Stimulated activated naive B cell treated with anti-CD40 and anti-IgM and Interleukin-4, amounts not matched to agents 10 μg/mL and 1 μg/mL and 100 μg/mL, for 72 hours (primary cell): ENCODE data around the gene ADM.
"Not testable (repeated sequence)": the region's sequence is repeated elsewhere in the genome, so short reads cannot be mapped to it uniquely, and the experiment has no call there.

Source experiments
- ATAC-seq, 2 donors: fragments of 150-1000 bp; cut with Tn5 transposase; replicated peaks; 2 replicates each; pipeline ENCODE4 v1.10.0; 2021; ENCODE audit warnings: moderate library complexity in 1 of 2
- DNase-seq: peaks from one replicate; pipeline ENCODE4 v3.0.0; 2021
- H3K27ac Mint-ChIP-seq: one replicate; pipeline ENCODE4 v1.8.0; 2022; ENCODE audit warnings: mild to moderate bottlenecking, mixed read lengths
- H3K27me3 Mint-ChIP-seq, 2 donors: one replicate each; pipeline ENCODE4 v1.8.0; 2022; ENCODE audit warnings: mixed read lengths in 2 of 2
- H3K36me3 Mint-ChIP-seq, 2 donors: one replicate each; pipeline ENCODE4 v1.8.0; 2022; ENCODE audit warnings: mixed read lengths in 2 of 2, mild to moderate bottlenecking in 1 of 2
- H3K4me1 Mint-ChIP-seq, 2 donors: one replicate each; pipeline ENCODE4 v1.8.0; 2022; ENCODE audit warnings: mixed read lengths in 2 of 2, mild to moderate bottlenecking in 1 of 2
- H3K4me3 Mint-ChIP-seq, 2 donors: one replicate each; pipeline ENCODE4 v1.8.0; 2022; ENCODE audit warnings: mild to moderate bottlenecking in 2 of 2, mixed read lengths in 2 of 2, moderate library complexity in 1 of 2
- H3K9me3 Mint-ChIP-seq, 2 donors: one replicate each; pipeline ENCODE4 v1.8.0; 2022; ENCODE audit warnings: mixed read lengths in 2 of 2, mild to moderate bottlenecking in 1 of 2

ADM gene

GRCh38 chr11:10304495-10305261 is at the start of gene ADM:
TSS of gene ADM (plus strand) at chr11:10305073. CDS start at chr11:10305701, 628 bp downstream.
- H3K27me3 Mint-ChIP-seq, result peaks cover 17 to 20% of the 10 kb centered on the region in 2 donors
- H3K9me3 Mint-ChIP-seq, result no peaks in the 10 kb centered on the region
- H3K27ac Mint-ChIP-seq, result peak within 1 kb of the TSS; percentile 94
- peak; percentile 47 to 48 for ATAC-seq
- no peak for DNase-seq
- peaks cover 0 to 6% of the 10 kb centered on the region in 2 donors for H3K36me3 Mint-ChIP-seq
- peaks cover 53 to 75% of the 10 kb centered on the region in 2 donors for H3K4me1 Mint-ChIP-seq
- peak within 1 kb of the TSS; percentile 94 to 96 for H3K4me3 Mint-ChIP-seq

GRCh38 chr11:10255388-10256125 is 49.3 kb upstream of the ADM start:
- Mint-ChIP-seq H3K36me3 (peaks cover 0 to 2% of the 10 kb centered on the region in 2 donors), H3K9me3 (no peaks in the 10 kb centered on the region), H3K27me3 (no peaks in the 10 kb centered on the region), H3K27ac (no peak overlapping the region), H3K4me3 (no peak overlapping the region), H3K4me1 (peaks cover 3 to 5% of the 10 kb centered on the region in 2 donors)
- ATAC-seq, result no peak
- DNase-seq, result no peak

- Mint-ChIP-seq H3K4me1 (peaks cover 2 to 5% of the 10 kb centered on the region in 2 donors), H3K27me3 (no peaks in the 10 kb centered on the region), H3K27ac (no peak overlapping the region), H3K4me3 (no peak overlapping the region), H3K9me3 (no peaks in the 10 kb centered on the region), H3K36me3 (no peaks in the 10 kb centered on the region)
- ATAC-seq (no peak), DNase-seq (no peak)
Observed at GRCh38 chr11:10257478-10257877, 47.4 kb upstream of the ADM start.

GRCh38 chr11:10261821-10262220 is 43.1 kb upstream of the ADM start:
- no peaks in the 10 kb centered on the region for H3K9me3 Mint-ChIP-seq
- peaks cover 0 to 3% of the 10 kb centered on the region in 2 donors for H3K36me3 Mint-ChIP-seq
- no peak overlapping the region for H3K4me3 Mint-ChIP-seq
- no peak overlapping the region for H3K27ac Mint-ChIP-seq
- no peaks in the 10 kb centered on the region for H3K27me3 Mint-ChIP-seq
- H3K4me1 Mint-ChIP-seq, result no peaks in the 10 kb centered on the region
- ATAC-seq, result no peak
- no peak for DNase-seq

GRCh38 chr11:10263929-10264328 is 40.9 kb upstream of the ADM start:
- peaks cover 0 to 3% of the 10 kb centered on the region in 2 donors for H3K36me3 Mint-ChIP-seq
- DNase-seq, result no peak
- no peak for ATAC-seq
- H3K4me1 Mint-ChIP-seq, result no peaks in the 10 kb centered on the region
- H3K27me3 Mint-ChIP-seq, result no peaks in the 10 kb centered on the region
- H3K27ac Mint-ChIP-seq, result no peak overlapping the region
- H3K9me3 Mint-ChIP-seq, result no peaks in the 10 kb centered on the region
- no peak overlapping the region for H3K4me3 Mint-ChIP-seq

GRCh38 chr11:10264716-10265115 is 40.2 kb upstream of the ADM start:
- H3K9me3 Mint-ChIP-seq, H3K36me3 Mint-ChIP-seq, ATAC-seq: not testable (repeated sequence)

GRCh38 chr11:10265936-10266335 is 38.9 kb upstream of the ADM start:
- DNase-seq, result no peak

More at GRCh38 chr11:10264716-10265115, 40.2 kb upstream of the ADM start:
- not testable (repeated sequence) for H3K4me1 Mint-ChIP-seq, H3K27ac Mint-ChIP-seq, H3K27me3 Mint-ChIP-seq, H3K4me3 Mint-ChIP-seq, DNase-seq

GRCh38 chr11:10267821-10268220 is 37.1 kb upstream of the ADM start:
- no peak for DNase-seq
- H3K36me3 Mint-ChIP-seq, result peaks cover 0 to 3% of the 10 kb centered on the region in 2 donors
- H3K9me3 Mint-ChIP-seq, result no peaks in the 10 kb centered on the region
- ATAC-seq, result no peak
- H3K27ac Mint-ChIP-seq, result no peak overlapping the region
- no peaks in the 10 kb centered on the region for H3K27me3 Mint-ChIP-seq
- no peaks in the 10 kb centered on the region for H3K4me1 Mint-ChIP-seq
- H3K4me3 Mint-ChIP-seq, result no peak overlapping the region

More at GRCh38 chr11:10265936-10266335, 38.9 kb upstream of the ADM start:
- Mint-ChIP-seq H3K27me3 (no peaks in the 10 kb centered on the region), H3K4me1 (no peaks in the 10 kb centered on the region), H3K9me3 (no peaks in the 10 kb centered on the region), H3K4me3 (no peak overlapping the region), H3K27ac (no peak overlapping the region), H3K36me3 (peaks cover 0 to 3% of the 10 kb centered on the region in 2 donors)
- no peak for ATAC-seq

GRCh38 chr11:10268746-10269488 is 36.0 kb upstream of the ADM start:
- H3K27ac Mint-ChIP-seq, result no peak overlapping the region
- peaks cover 3 to 6% of the 10 kb centered on the region in 2 donors for H3K4me1 Mint-ChIP-seq
- ATAC-seq, result no peak
- H3K27me3 Mint-ChIP-seq, result no peaks in the 10 kb centered on the region
- no peaks in the 10 kb centered on the region for H3K9me3 Mint-ChIP-seq
- H3K36me3 Mint-ChIP-seq, result peaks cover 0 to 3% of the 10 kb centered on the region in 2 donors
- no peak overlapping the region for H3K4me3 Mint-ChIP-seq
- DNase-seq, result no peak

- H3K27ac Mint-ChIP-seq, result no peak overlapping the region
- H3K36me3 Mint-ChIP-seq, result peaks cover 0 to 3% of the 10 kb centered on the region in 2 donors
- ATAC-seq (no peak), DNase-seq (no peak)
- H3K4me1 Mint-ChIP-seq, result peaks cover 8 to 25% of the 10 kb centered on the region in 2 donors
- no peak overlapping the region for H3K4me3 Mint-ChIP-seq
- H3K27me3 Mint-ChIP-seq, result no peaks in the 10 kb centered on the region
- H3K9me3 Mint-ChIP-seq, result no peaks in the 10 kb centered on the region
Observed at GRCh38 chr11:10272132-10272531, 32.7 kb upstream of the ADM start.

GRCh38 chr11:10273738-10274137 is 31.1 kb upstream of the ADM start:
- no peaks in the 10 kb centered on the region for H3K27me3 Mint-ChIP-seq
- no peaks in the 10 kb centered on the region for H3K9me3 Mint-ChIP-seq
- ATAC-seq, result peak; percentile 99 to 100
- H3K4me3 Mint-ChIP-seq, result peak overlapping the region; percentile 36 to 57
- H3K4me1 Mint-ChIP-seq, result peaks cover 8 to 25% of the 10 kb centered on the region in 2 donors
- DNase-seq, result peak; percentile 23
- H3K36me3 Mint-ChIP-seq, result peaks cover 0 to 3% of the 10 kb centered on the region in 2 donors
- H3K27ac Mint-ChIP-seq, result peak overlapping the region; percentile 69

GRCh38 chr11:10274726-10275125 is 30.1 kb upstream of the ADM start:
- Mint-ChIP-seq H3K36me3 (peaks cover 0 to 3% of the 10 kb centered on the region in 2 donors), H3K4me1 (peaks cover 8 to 25% of the 10 kb centered on the region in 2 donors), H3K27me3 (no peaks in the 10 kb centered on the region), H3K9me3 (no peaks in the 10 kb centered on the region), H3K27ac (no peak overlapping the region), H3K4me3 (peak overlapping the region; percentile 23 to 33)
- no peak for DNase-seq
- peak; percentile 18 to 44 for ATAC-seq

- H3K4me1 Mint-ChIP-seq, result peaks cover 8 to 29% of the 10 kb centered on the region in 2 donors
- H3K27me3 Mint-ChIP-seq, result no peaks in the 10 kb centered on the region
- no peak overlapping the region for H3K27ac Mint-ChIP-seq
- DNase-seq (no peak), ATAC-seq (no peak)
- H3K36me3 Mint-ChIP-seq, result peaks cover 0 to 3% of the 10 kb centered on the region in 2 donors
- no peak overlapping the region for H3K4me3 Mint-ChIP-seq
- H3K9me3 Mint-ChIP-seq, result no peaks in the 10 kb centered on the region
Observed at GRCh38 chr11:10275714-10276113, 29.2 kb upstream of the ADM start.

GRCh38 chr11:10282117-10282516 is 22.8 kb upstream of the ADM start:
- no peaks in the 10 kb centered on the region for H3K9me3 Mint-ChIP-seq
- H3K4me3 Mint-ChIP-seq, result no peak overlapping the region
- ATAC-seq (no peak), DNase-seq (no peak)
- H3K4me1 Mint-ChIP-seq, result peaks cover 7 to 9% of the 10 kb centered on the region in 2 donors
- no peak overlapping the region for H3K27ac Mint-ChIP-seq
- H3K27me3 Mint-ChIP-seq, result no peaks in the 10 kb centered on the region
- H3K36me3 Mint-ChIP-seq, result peaks cover 0 to 4% of the 10 kb centered on the region in 2 donors
